Ishikawa (cell line): ENCODE data around the gene SZT2.

Source experiments
- CREB1 ChIP-seq: IDR thresholded peaks from 2 replicates; pipeline ENCODE4 v1.6.1; 2012; ENCODE audit warnings: low read depth
- EP300 ChIP-seq: IDR thresholded peaks from 2 replicates; pipeline ENCODE4 v1.6.1; 2012; ENCODE audit warnings: borderline replicate concordance
- RAD21 ChIP-seq: IDR thresholded peaks from 2 replicates; pipeline ENCODE4 v1.6.1; 2012; ENCODE audit warnings: low read depth
- TAF1 ChIP-seq: IDR thresholded peaks from 2 replicates; pipeline ENCODE4 v1.6.1; 2012; ENCODE audit warnings: low read depth, mild to moderate bottlenecking
- YY1 ChIP-seq: IDR thresholded peaks from 2 replicates; pipeline ENCODE4 v1.6.1; 2012; ENCODE audit warnings: low read depth

GRCh38 chr1:43484367-43484766, 94.7 kb downstream of the SZT2 start:
- TF ChIP-seq TAF1, result no peak
- TF ChIP-seq RAD21, result no peak
- TF ChIP-seq CREB1, result no peak
- no peak for TF ChIP-seq EP300
- TF ChIP-seq YY1, result no peak
